Chondrocyte (in vitro differentiated cells): Measurements from ENCODE around the gene NCAPH2. TPM values are rescaled to one million over a fixed set of nuclear protein-coding genes. Genes with fewer than 3 reads are reported as not detected.

Source experiments
- DNase-seq: peaks from one replicate; pipeline ENCODE4 v3.0.0; 2021; ENCODE audit warnings: mixed read lengths, low spot score
- H3K27ac Mint-ChIP-seq: one replicate; pipeline ENCODE4 v1.8.0; 2021; ENCODE audit warnings: mild to moderate bottlenecking, moderate library complexity, mixed read lengths; ENCODE audit not compliant: unreplicated experiment
- H3K27me3 Mint-ChIP-seq: 2 replicates; pipeline ENCODE4 v1.8.0; 2021; ENCODE audit warnings: low read depth, mixed read lengths
- H3K36me3 Mint-ChIP-seq: 2 replicates; pipeline ENCODE4 v1.8.0; 2021; ENCODE audit warnings: low read depth, mixed read lengths
- H3K4me1 Mint-ChIP-seq: 2 replicates; pipeline ENCODE4 v1.8.0; 2021; ENCODE audit warnings: low read depth, mild to moderate bottlenecking, mixed read lengths
- H3K4me3 Mint-ChIP-seq: one replicate; pipeline ENCODE4 v1.8.0; 2021; ENCODE audit warnings: mild to moderate bottlenecking, moderate library complexity, mixed read lengths; ENCODE audit not compliant: unreplicated experiment
- H3K9me3 Mint-ChIP-seq: 2 replicates; pipeline ENCODE4 v1.8.0; 2021; ENCODE audit warnings: low read depth, mixed read lengths
- CTCF ChIP-seq: fragments of 200-600 bp; sonication (generic); IDR thresholded peaks from 2 replicates; pipeline ENCODE4 v1.5.0; 2021; ENCODE audit warnings: antibody characterized with exemption, mild to moderate bottlenecking, moderate library complexity
- total RNA-seq: library from RNA; stranded (reverse); gene quantifications from 3 replicates; pipeline ENCODE4 v1.2.1, GENCODE V29; 2021

Gene NCAPH2
- total RNA-seq, 1 donor from 2014 or later: 38.9 TPM

- Mint-ChIP-seq H3K4me3 (no peak overlapping the region), H3K27me3 (peaks cover 20% of the 10 kb centered on the region), H3K4me1 (peaks cover 16% of the 10 kb centered on the region)
Observed at GRCh38 chr22:50560034-50560433, 52.0 kb downstream of the NCAPH2 start.

GRCh38 chr22:50561401-50562358, 53.7 kb downstream of the NCAPH2 start:
- TF ChIP-seq CTCF: no peak
- H3K27me3 Mint-ChIP-seq: peaks cover 10% of the 10 kb centered on the region
- H3K4me3 Mint-ChIP-seq: peak overlapping the region; percentile 61
- H3K36me3 Mint-ChIP-seq: no peaks in the 10 kb centered on the region
- DNase-seq: no peak
- H3K27ac Mint-ChIP-seq: no peak overlapping the region
- peaks cover 16% of the 10 kb centered on the region for H3K4me1 Mint-ChIP-seq
- H3K9me3 Mint-ChIP-seq: no peaks in the 10 kb centered on the region

More at GRCh38 chr22:50560034-50560433, 52.0 kb downstream of the NCAPH2 start:
- no peaks in the 10 kb centered on the region for H3K9me3 Mint-ChIP-seq
- H3K36me3 Mint-ChIP-seq: no peaks in the 10 kb centered on the region
- no peak for TF ChIP-seq CTCF
- H3K27ac Mint-ChIP-seq: no peak overlapping the region
- no peak for DNase-seq

- peaks cover 10% of the 10 kb centered on the region for H3K27me3 Mint-ChIP-seq
- DNase-seq: no peak
- peaks cover under 1% of the 10 kb centered on the region for H3K36me3 Mint-ChIP-seq
- peak within 1 kb of the TSS; percentile 82 for H3K27ac Mint-ChIP-seq
- peak within 1 kb of the TSS; percentile 92 for H3K4me3 Mint-ChIP-seq
- H3K9me3 Mint-ChIP-seq: no peaks in the 10 kb centered on the region
- peaks cover 16% of the 10 kb centered on the region for H3K4me1 Mint-ChIP-seq
- peak; percentile 92 for TF ChIP-seq CTCF
Observed at GRCh38 chr22:50562523-50563412, 54.7 kb downstream of the NCAPH2 start, which contains the start of gene SYCE3. TSS of gene SYCE3 (minus strand) at chr22:50562919. CDS start at chr22:50556405, 6,514 bp downstream.

GRCh38 chr22:50563413-50564160, 55.6 kb downstream of the NCAPH2 start:
- Mint-ChIP-seq H3K9me3 (no peaks in the 10 kb centered on the region), H3K36me3 (peaks cover 4% of the 10 kb centered on the region), H3K27me3 (peaks cover 10% of the 10 kb centered on the region), H3K4me1 (peaks cover 16% of the 10 kb centered on the region), H3K27ac (no peak overlapping the region), H3K4me3 (peak overlapping the region; percentile 92)
- DNase-seq: no peak
- no peak for TF ChIP-seq CTCF
